Endothelial cell of umbilical vein (primary cell): ENCODE measurements around the gene SPEN. TPM values are rescaled to one million over a fixed set of nuclear protein-coding genes. Genes with fewer than 3 reads are reported as not detected.
"Not testable (repeated sequence)": the region's sequence is repeated elsewhere in the genome, so short reads cannot be mapped to it uniquely, and the experiment has no call there.

Source experiments
- BruUV-seq: library from RNA; stranded (reverse); fragments of 400-500 nt; replicated peaks from 2 replicates; lab custom pipeline; 2021; lab: Mats Ljungman, UMichigan
- CTCF ChIA-PET: fragments of 300-600, 350-600 bp; sonication (Branson Sonifier 250); formaldehyde crosslinking; loops from one replicate; lab custom pipeline; 2021; ENCODE audit warnings: antibody characterized with exemption, inconsistent platforms; lab: Charles Lee
- POLR2A ChIA-PET: fragments of 300-600, 350-600 bp; sonication (Branson Sonifier 250); formaldehyde crosslinking; loops from one replicate; lab custom pipeline; 2021; ENCODE audit warnings: antibody characterized with exemption, inconsistent platforms; lab: Charles Lee
- DNase-seq: peaks from one replicate; pipeline ENCODE4 v3.0.0-alpha.2; 2011; ENCODE audit warnings: low read depth, low spot score
- FAIRE-seq: peaks from 2 replicates; lab custom pipeline; 2011; peaks lifted over from hg19 to GRCh38; lab: Jason Lieb, UNC
- H2AFZ ChIP-seq: 2 replicates; pipeline ENCODE4 v1.6.0; 2012; ENCODE audit warnings: low read depth, low read length, control low read depth, inconsistent platforms
- H3K27ac ChIP-seq: 2 replicates; pipeline ENCODE4 v1.5.1; 2011; ENCODE audit warnings: low read depth, mild to moderate bottlenecking, control low read depth, low read length, moderate library complexity; ENCODE audit not compliant: insufficient read depth
- H3K27me3 ChIP-seq, 2 experiments: 2 replicates each; pipeline versions ENCODE4 v1.6.0 to v1.6.1; 2011; ENCODE audit warnings: low read length in 2 of 2, mixed read lengths in 1 of 2; ENCODE audit not compliant: control insufficient read depth in 2 of 2, insufficient read depth in 2 of 2
- H3K36me3 ChIP-seq, 2 experiments: 2 replicates in 1 of 2; 3 replicates in 1 of 2; pipeline ENCODE4 v1.5.1; 2011; ENCODE audit warnings: low read length in 2 of 2, mild to moderate bottlenecking in 1 of 2, moderate library complexity in 1 of 2; ENCODE audit not compliant: control insufficient read depth in 2 of 2, insufficient read depth in 2 of 2; ENCODE audit errors: extremely low read depth in 1 of 2
- H3K4me1 ChIP-seq: 3 replicates; pipeline ENCODE4 v1.5.1; 2011; ENCODE audit warnings: mild to moderate bottlenecking, low read length; ENCODE audit not compliant: control insufficient read depth, insufficient read depth; ENCODE audit errors: extremely low read depth
- H3K4me2 ChIP-seq: 2 replicates; pipeline ENCODE4 v1.6.1; 2011; ENCODE audit warnings: low read length, control low read depth, mixed read lengths; ENCODE audit not compliant: insufficient read depth
- H3K4me3 ChIP-seq, 3 experiments: fragments of 200-600 bp in 1 of 3; sonication (generic), shearing (Covaris generic) in 1 of 3; replicated peaks in 1 of 3; 2 replicates each; pipeline ENCODE4 v1.5.1; 2011 to 2016; ENCODE audit warnings: control low read depth in 3 of 3, low read length in 3 of 3, mild to moderate bottlenecking in 2 of 3, inconsistent platforms in 1 of 3, low read depth in 1 of 3, moderate library complexity in 1 of 3; ENCODE audit not compliant: insufficient read depth in 1 of 3
- H3K79me2 ChIP-seq: 2 replicates; pipeline ENCODE4 v1.6.0; 2012; ENCODE audit warnings: low read length, inconsistent platforms; ENCODE audit not compliant: control insufficient read depth, insufficient read depth
- H3K9ac ChIP-seq: replicated peaks from 2 replicates; pipeline ENCODE3; 2011; ENCODE audit warnings: low read length, control low read depth; ENCODE audit not compliant: insufficient read depth; ENCODE audit errors: extremely low read depth
- H3K9me1 ChIP-seq: replicated peaks from 3 replicates; pipeline ENCODE4 v1.6.0; 2011; ENCODE audit warnings: mild to moderate bottlenecking, low read length; ENCODE audit not compliant: control insufficient read depth, insufficient read depth; ENCODE audit errors: extremely low read depth
- H3K9me3 ChIP-seq: replicated peaks from 2 replicates; pipeline ENCODE4 v1.5.1; 2012; ENCODE audit warnings: low read length, inconsistent platforms; ENCODE audit not compliant: control insufficient read depth, insufficient read depth
- H4K20me1 ChIP-seq: replicated peaks from 2 replicates; pipeline ENCODE3; 2011; ENCODE audit warnings: mild to moderate bottlenecking, low read length; ENCODE audit not compliant: control insufficient read depth, insufficient read depth; ENCODE audit errors: extremely low read depth
- FOS ChIP-seq: IDR thresholded peaks from 2 replicates; pipeline ENCODE4 v1.6.1; 2011; ENCODE audit warnings: mild to moderate bottlenecking, low read length, moderate library complexity, borderline replicate concordance; ENCODE audit not compliant: insufficient read depth
- MYC ChIP-seq: IDR thresholded peaks from one replicate; pipeline ENCODE4 v1.6.1; 2011; ENCODE audit warnings: mild to moderate bottlenecking, low read depth, low read length
- dilution Hi-C: fragments of 300-500 bp; cut with MboI; formaldehyde crosslinking; loops from one replicate; pipeline ENCODE4 v1.15.0; 2019; ENCODE audit warnings: low sequenced_read_pairs; ENCODE audit not compliant: extremely low pct_ligation_motif_present
- intact Hi-C: fragments of 100-400 bp; cut with micrococcal nuclease; formaldehyde crosslinking; loops from one replicate; pipeline ENCODE4 v1.10.0; 2022
- polyA plus RNA-seq, 4 experiments: library from polyadenylated mRNA; depleted of rRNA in 3 of 4; stranded (reverse) in 3 of 4; unstranded in 1 of 4; fragments of >200 nt; gene quantifications; 2 replicates each; pipeline versions ENCODE4 v1.2.1 to v1.2.3, GENCODE V29; 2011 to 2012; ENCODE audit warnings: missing spikeins in 1 of 4
- total RNA-seq: library from RNA; stranded (reverse); gene quantifications from 2 replicates; pipeline ENCODE4 v1.2.3, GENCODE V29; 2021

SPEN gene
- total and polyA plus RNA-seq, 2 donors (not counting 3 experiments of a cell fraction or from before 2014, with no cell fraction given): 9.3 to 44.4 TPM

- H3K36me3 ChIP-seq: peaks cover 3 to 20% of the 10 kb centered on the region in 2 experiments
- H3K27ac ChIP-seq: peak overlapping the region; percentile 43
Observed at GRCh38 chr1:15923241-15923640, 75.7 kb downstream of the SPEN start.

GRCh38 chr1:15926448-15926847, 78.9 kb downstream of the SPEN start:
- H4K20me1 ChIP-seq, H2AFZ ChIP-seq, H3K79me2 ChIP-seq, DNase-seq, H3K9me3 ChIP-seq, H3K27me3 ChIP-seq, FAIRE-seq, H3K4me2 ChIP-seq, intact Hi-C loops, H3K4me3 ChIP-seq, BruUV-seq, dilution Hi-C loops, H3K9me1 ChIP-seq, H3K4me1 ChIP-seq, H3K27ac ChIP-seq, H3K9ac ChIP-seq: not testable (repeated sequence)
- POLR2A ChIA-PET: interaction anchor here (1.9 kb wide), 1 partner anchor 11 kb away, joined by 4 read pairs; no protein-coding TSS in a partner anchor
- peaks cover 23 to 27% of the 10 kb centered on the region in 2 experiments for H3K36me3 ChIP-seq
- CTCF ChIA-PET: interaction anchor here (0.7 to 2.4 kb wide), 4 partner anchors 12 to 135 kb away, joined by 3 to 11 read pairs (median 4); no protein-coding TSS in a partner anchor

More at GRCh38 chr1:15923241-15923640, 75.7 kb downstream of the SPEN start:
- TF ChIP-seq MYC (no peak), FOS (peak; percentile 6)
- no peak overlapping the region for H3K9ac ChIP-seq
- no peaks in the 10 kb centered on the region for H4K20me1 ChIP-seq
- H3K79me2 ChIP-seq: no peaks in the 10 kb centered on the region
- H3K4me3 ChIP-seq: no peak overlapping the region
- no peaks in the 10 kb centered on the region for H3K27me3 ChIP-seq
- H3K4me1 ChIP-seq: peaks cover 5% of the 10 kb centered on the region
- no TSS peak for BruUV-seq
- no peaks in the 10 kb centered on the region for H3K9me1 ChIP-seq
- peak; percentile 49 for DNase-seq
- dilution Hi-C loops (no loop called here), intact Hi-C loops (no loop called here)
- ChIA-PET POLR2A (no interaction called here), CTCF (interaction anchor here (0.7 to 1.8 kb wide), 7 partner anchors 13 to 131 kb away, joined by 3 to 6 read pairs (median 3); no protein-coding TSS in a partner anchor)
- no peak overlapping the region for H2AFZ ChIP-seq
- no peaks in the 10 kb centered on the region for H3K9me3 ChIP-seq
- no peak for FAIRE-seq
- H3K4me2 ChIP-seq: no peak overlapping the region
